Lung (tissue), 12 donors: ENCODE measurements around the gene UTP11. TPM values are rescaled to one million over a fixed set of nuclear protein-coding genes. Genes with fewer than 3 reads are reported as not detected.
A peak's percentile ranks its signal among the peaks of the same experiment; 100 is the strongest.

Experiments
- ATAC-seq: fragments of 200-7000 bp; cut with Tn5 transposase; one replicate; pipeline ENCODE4 v1.9.1; 2020; ENCODE audit warnings: moderate number of reproducible peaks; ENCODE audit not compliant: insufficient read depth, low FRiP score
- DNase-seq, 3 donors: peaks; one replicate each; pipeline ENCODE4 v3.0.0-alpha.2; 2013 to 2017
- H3K27ac ChIP-seq, 2 donors: one replicate each; pipeline ENCODE4 v1.5.1; 2013; ENCODE audit warnings: mild to moderate bottlenecking in 2 of 2, moderate library complexity in 2 of 2, control low read depth in 1 of 2, inconsistent platforms in 1 of 2, low read depth in 1 of 2, low read length in 1 of 2
- H3K27me3 ChIP-seq, 3 donors: one replicate each; pipeline ENCODE4 v1.5.1; 2013; ENCODE audit warnings: low read length in 2 of 3; ENCODE audit not compliant: control insufficient read depth in 3 of 3, insufficient read depth in 3 of 3
- H3K36me3 ChIP-seq, 4 donors: one replicate each; pipeline ENCODE4 v1.5.1; 2013; ENCODE audit warnings: low read length in 4 of 4, mild to moderate bottlenecking in 1 of 4, moderate library complexity in 1 of 4; ENCODE audit not compliant: control insufficient read depth in 4 of 4, insufficient read depth in 4 of 4
- H3K4me1 ChIP-seq, 5 donors: one replicate each; pipeline ENCODE4 v1.5.1; 2013; ENCODE audit warnings: low read length in 5 of 5, mild to moderate bottlenecking in 2 of 5, moderate library complexity in 1 of 5; ENCODE audit not compliant: control insufficient read depth in 5 of 5, insufficient read depth in 5 of 5
- H3K4me3 ChIP-seq: one replicate; pipeline ENCODE4 v1.5.1; 2013; ENCODE audit warnings: mild to moderate bottlenecking, control low read depth, moderate library complexity
- H3K9ac ChIP-seq, 2 donors: one replicate each; pipeline ENCODE4 v1.5.1; 2013; ENCODE audit warnings: low read length in 2 of 2, control low read depth in 1 of 2; ENCODE audit not compliant: insufficient read depth in 1 of 2
- H3K9me3 ChIP-seq, 4 donors: one replicate each; pipeline ENCODE4 v1.5.1; 2013; ENCODE audit warnings: low read length in 3 of 4, mild to moderate bottlenecking in 1 of 4, moderate library complexity in 1 of 4; ENCODE audit not compliant: control insufficient read depth in 4 of 4, insufficient read depth in 3 of 4
- WGBS, 2 donors: extraction: QIAGEN DNeasy Blood & Tissue Kit; methylation state at CpG; one replicate each; pipeline ENCODE4 v1.1.7; 2013; 5-methylcytosine and 5-hydroxymethylcytosine counted together
- polyA plus RNA-seq, 2 donors: library from polyadenylated mRNA; stranded (reverse); fragments of 200-250 nt; gene quantifications; one replicate each; pipeline ENCODE4 v1.2.1, GENCODE V29; 2013
- total RNA-seq, 2 donors: library from RNA; depleted of rRNA in 1 of 2; stranded (reverse); fragments of >200 nt in 1 of 2; gene quantifications; one replicate each; pipeline ENCODE4 v1.2.1, GENCODE V29; 2014 to 2021
- TF ChIP-seq, protein P1 (sequence below): IDR thresholded peaks from 2 replicates; pipeline ENCODE4 v1.5.1; 2012; ENCODE audit warnings: mild to moderate bottlenecking; ENCODE audit errors: control extremely low read depth, extremely low read depth
- donor health status: control.
- donor health status: control.
- donor health status: Bipolar disorder and iron deficiency.
- donor health status: healthy.
- donor health status: DM: yes; HTN: yes; CAD: no.

Gene UTP11
- total and polyA plus RNA-seq, 4 donors = 27.3 to 33.7 (median 31.1) TPM

- WGBS, 2 donors = 92% methylated on average over 6 of the region's 6 CpGs
- peaks cover 2 to 25% (median 11%) of the 10 kb centered on the region in 5 donors for H3K4me1 ChIP-seq
Observed at GRCh38 chr1:38025664-38026063, 13.1 kb downstream of the UTP11 start.

DNA sequence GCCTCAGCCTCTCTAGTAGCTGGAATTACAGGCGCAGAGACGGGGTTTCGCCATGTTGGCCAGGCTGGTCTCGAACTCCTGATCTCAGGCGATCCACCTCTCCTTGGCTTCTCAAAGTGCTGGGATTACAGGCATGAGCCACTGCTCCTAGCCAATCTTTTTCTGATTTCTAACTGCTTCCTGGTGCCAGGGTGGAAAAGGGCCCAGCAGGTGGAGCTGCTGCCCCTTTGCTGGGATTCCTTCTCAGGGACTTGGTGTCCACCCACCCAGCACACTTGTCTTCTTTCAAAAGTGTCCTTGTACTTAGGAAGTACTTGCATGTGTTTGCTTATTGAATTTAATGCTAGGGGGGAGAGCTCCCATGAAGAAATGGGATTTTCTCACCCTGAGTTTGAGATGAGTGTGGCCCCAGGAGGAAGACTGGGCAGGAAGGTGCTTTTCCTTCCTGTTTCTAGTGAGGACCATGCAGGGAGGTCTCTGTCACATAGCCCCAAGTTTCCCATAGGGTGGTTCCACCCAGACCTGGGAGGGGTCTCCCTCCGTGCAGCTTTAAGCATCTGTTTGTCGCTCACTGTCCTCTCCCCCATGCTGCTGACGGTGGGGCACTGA, 14.2 kb downstream of the UTP11 start:
- TF ChIP-seq, protein P1, sequence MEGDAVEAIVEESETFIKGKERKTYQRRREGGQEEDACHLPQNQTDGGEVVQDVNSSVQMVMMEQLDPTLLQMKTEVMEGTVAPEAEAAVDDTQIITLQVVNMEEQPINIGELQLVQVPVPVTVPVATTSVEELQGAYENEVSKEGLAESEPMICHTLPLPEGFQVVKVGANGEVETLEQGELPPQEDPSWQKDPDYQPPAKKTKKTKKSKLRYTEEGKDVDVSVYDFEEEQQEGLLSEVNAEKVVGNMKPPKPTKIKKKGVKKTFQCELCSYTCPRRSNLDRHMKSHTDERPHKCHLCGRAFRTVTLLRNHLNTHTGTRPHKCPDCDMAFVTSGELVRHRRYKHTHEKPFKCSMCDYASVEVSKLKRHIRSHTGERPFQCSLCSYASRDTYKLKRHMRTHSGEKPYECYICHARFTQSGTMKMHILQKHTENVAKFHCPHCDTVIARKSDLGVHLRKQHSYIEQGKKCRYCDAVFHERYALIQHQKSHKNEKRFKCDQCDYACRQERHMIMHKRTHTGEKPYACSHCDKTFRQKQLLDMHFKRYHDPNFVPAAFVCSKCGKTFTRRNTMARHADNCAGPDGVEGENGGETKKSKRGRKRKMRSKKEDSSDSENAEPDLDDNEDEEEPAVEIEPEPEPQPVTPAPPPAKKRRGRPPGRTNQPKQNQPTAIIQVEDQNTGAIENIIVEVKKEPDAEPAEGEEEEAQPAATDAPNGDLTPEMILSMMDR = peak; percentile 64
- DNase-seq (peak; percentile 70 to 85 (median 75)), ATAC-seq (peak; percentile 63)
- Histone ChIP-seq H3K36me3 (peaks cover 12 to 33% (median 26%) of the 10 kb centered on the region in 4 donors), H3K27me3 (no peaks in the 10 kb centered on the region), H3K4me1 (peaks cover 2 to 30% (median 11%) of the 10 kb centered on the region in 5 donors), H3K9ac (no peak overlapping the region), H3K27ac (no peak overlapping the region), H3K9me3 (no peaks in the 10 kb centered on the region), H3K4me3 (no peak overlapping the region)
- 56 to 69% methylated on average over 8 of the region's 8 CpGs for WGBS, 2 donors

More at GRCh38 chr1:38025664-38026063, 13.1 kb downstream of the UTP11 start:
- Histone ChIP-seq H3K27me3 (no peaks in the 10 kb centered on the region), H3K4me3 (no peak overlapping the region), H3K9me3 (no peaks in the 10 kb centered on the region), H3K27ac (no peak overlapping the region), H3K36me3 (peaks cover 12 to 36% (median 28%) of the 10 kb centered on the region in 4 donors), H3K9ac (no peak overlapping the region)
- ATAC-seq (no peak), DNase-seq (no peak)
- TF ChIP-seq, protein P1 = no peak

- H3K36me3 ChIP-seq = peaks cover 12 to 25% (median 21%) of the 10 kb centered on the region in 4 donors
- no peak overlapping the region for H3K4me3 ChIP-seq
- peak in 1 of 3 donors; percentile 40 for DNase-seq
- no peak overlapping the region for H3K27ac ChIP-seq
- H3K9ac ChIP-seq = no peak overlapping the region
- no peaks in the 10 kb centered on the region for H3K9me3 ChIP-seq
- TF ChIP-seq, protein P1 = no peak
- 74 to 84% methylated on average over 19 of the region's 19 CpGs for WGBS, 2 donors
- H3K4me1 ChIP-seq = peaks cover 2 to 30% (median 11%) of the 10 kb centered on the region in 5 donors
- ATAC-seq = no peak
- H3K27me3 ChIP-seq = no peaks in the 10 kb centered on the region
Observed at GRCh38 chr1:38027201-38028104, 14.9 kb downstream of the UTP11 start.
